ENCODE data around the gene GART. TPM values are rescaled to one million over a fixed set of nuclear protein-coding genes. Genes with fewer than 3 reads are reported as not detected.

GART gene
- total RNA-seq, 1 experiment from 2014 or later = 162 TPM

GRCh38 chr21:33458861-33459260 is 83.1 kb downstream of the GART start:
- Histone ChIP-seq H2BK12ac (ENCODE audit: insufficient read length, low read depth, low read length) (no peak overlapping the region), H2BK20ac (ENCODE audit: low read depth, low read length, poor library complexity, severe bottlenecking) (no peak overlapping the region), H2BK120ac (ENCODE audit: low read depth, low read length, poor library complexity, severe bottlenecking) (no peak overlapping the region), H3K23me2 (ENCODE audit: insufficient read length, low read depth, low read length, poor library complexity, severe bottlenecking) (no peaks in the 10 kb centered on the region), H4K20me1 (ENCODE audit: control insufficient read depth, insufficient read depth, insufficient read length) (no peaks in the 10 kb centered on the region), H4K8ac (replicated peaks; ENCODE audit: insufficient read length, low read depth, low read length) (no peak overlapping the region), H2BK5ac (ENCODE audit: insufficient read length, low read length) (no peak overlapping the region), H2BK15ac (ENCODE audit: low read depth, low read length) (no peak overlapping the region), H4K91ac (ENCODE audit: insufficient read length, low read depth, low read length) (no peak overlapping the region), H3K18ac (ENCODE audit: insufficient read length, low read depth, low read length) (no peak overlapping the region), H4K5ac (ENCODE audit: insufficient read length, low read depth, low read length) (no peak overlapping the region), H3K14ac (ENCODE audit: insufficient read depth, low read length) (no peak overlapping the region), H3K4me1 (ENCODE audit: insufficient read depth, low read length) (no peaks in the 10 kb centered on the region), H3K56ac (ENCODE audit: insufficient read length, low read depth, low read length) (no peak overlapping the region), H3K4ac (ENCODE audit: low read depth, low read length) (no peak overlapping the region), H3T11ph (ENCODE audit: low read length) (no peak overlapping the region), H3K27ac (ENCODE audit: insufficient read length, low read depth, low read length) (no peak overlapping the region), H3K23ac (ENCODE audit: insufficient read length, low read depth, low read length) (no peak overlapping the region), H2AK5ac (ENCODE audit: insufficient read length, low read length) (no peak overlapping the region), H3K79me1 (ENCODE audit: insufficient read depth, low read depth, low read length, poor library complexity, severe bottlenecking) (no peaks in the 10 kb centered on the region), H3K79me2 (ENCODE audit: insufficient read depth, low read length) (no peaks in the 10 kb centered on the region), H3K4me2 (ENCODE audit: insufficient read depth, insufficient read length, low read length) (no peak overlapping the region), H3K9ac (ENCODE audit: extremely low read depth, insufficient read length, low read length) (no peak overlapping the region), H3K27me3 (ENCODE audit: insufficient read depth, low read length) (no peaks in the 10 kb centered on the region), H2AFZ (ENCODE audit: low read length) (no peak overlapping the region), H3K9me3 (ENCODE audit: control insufficient read depth, low read depth, low read length) (no peaks in the 10 kb centered on the region)
- H3K4me3 Mint-ChIP-seq = no peak overlapping the region
- WGBS (ENCODE audit: extremely low coverage, insufficient read length, low lambda C conversion rate) = no CpG with 5 or more reads among the region's 3 CpGs
- no peaks in the 10 kb centered on the region for H3K4me1 Mint-ChIP-seq
- no peaks in the 10 kb centered on the region for H3K9me3 Mint-ChIP-seq
- TF ChIP-seq, protein P1, sequence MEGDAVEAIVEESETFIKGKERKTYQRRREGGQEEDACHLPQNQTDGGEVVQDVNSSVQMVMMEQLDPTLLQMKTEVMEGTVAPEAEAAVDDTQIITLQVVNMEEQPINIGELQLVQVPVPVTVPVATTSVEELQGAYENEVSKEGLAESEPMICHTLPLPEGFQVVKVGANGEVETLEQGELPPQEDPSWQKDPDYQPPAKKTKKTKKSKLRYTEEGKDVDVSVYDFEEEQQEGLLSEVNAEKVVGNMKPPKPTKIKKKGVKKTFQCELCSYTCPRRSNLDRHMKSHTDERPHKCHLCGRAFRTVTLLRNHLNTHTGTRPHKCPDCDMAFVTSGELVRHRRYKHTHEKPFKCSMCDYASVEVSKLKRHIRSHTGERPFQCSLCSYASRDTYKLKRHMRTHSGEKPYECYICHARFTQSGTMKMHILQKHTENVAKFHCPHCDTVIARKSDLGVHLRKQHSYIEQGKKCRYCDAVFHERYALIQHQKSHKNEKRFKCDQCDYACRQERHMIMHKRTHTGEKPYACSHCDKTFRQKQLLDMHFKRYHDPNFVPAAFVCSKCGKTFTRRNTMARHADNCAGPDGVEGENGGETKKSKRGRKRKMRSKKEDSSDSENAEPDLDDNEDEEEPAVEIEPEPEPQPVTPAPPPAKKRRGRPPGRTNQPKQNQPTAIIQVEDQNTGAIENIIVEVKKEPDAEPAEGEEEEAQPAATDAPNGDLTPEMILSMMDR (conservative IDR thresholded peaks at IDR 0.05) = no peak
- DNase-seq = no peak
- H3K36me3 Mint-ChIP-seq (ENCODE audit: insufficient read depth in 1 of 3, low read depth in 3 of 3) = peaks cover 0 to 5% (median 2%) of the 10 kb centered on the region in 3 experiments; a peak in 5 of 7 replicates
- no peaks in the 10 kb centered on the region for H3K27me3 Mint-ChIP-seq (ENCODE audit: low read depth)
- H3K27ac Mint-ChIP-seq = no peak overlapping the region
